Osteoblast (primary cell): ENCODE measurements around the gene FOSL1. TPM values are rescaled to one million over a fixed set of nuclear protein-coding genes. Genes with fewer than 3 reads are reported as not detected.
A peak's percentile ranks its signal among the peaks of the same experiment; 100 is the strongest.
"Not testable (repeated sequence)": the region's sequence is repeated elsewhere in the genome, so short reads cannot be mapped to it uniquely, and the experiment has no call there.

Experiments
- DNase-seq: peaks from one replicate; pipeline ENCODE4 v3.0.0; 2011; ENCODE audit warnings: low spot score, mixed read lengths; ENCODE audit not compliant: insufficient read length; ENCODE audit errors: missing footprints
- H2AFZ ChIP-seq: 2 replicates; pipeline ENCODE4 v1.6.0; 2011; ENCODE audit warnings: mild to moderate bottlenecking, low read length
- H3K27ac ChIP-seq: 2 replicates; pipeline ENCODE4 v1.5.1; 2011; ENCODE audit warnings: mild to moderate bottlenecking, low read depth, low read length, moderate library complexity
- H3K27me3 ChIP-seq: 2 replicates; pipeline ENCODE4 v1.6.0; 2012; ENCODE audit warnings: mild to moderate bottlenecking, control low read depth, inconsistent platforms, low read length, moderate library complexity; ENCODE audit not compliant: insufficient read depth
- H3K36me3 ChIP-seq: 2 replicates; pipeline ENCODE4 v1.5.1; 2011; ENCODE audit warnings: mild to moderate bottlenecking, low read length, control low read depth, moderate library complexity; ENCODE audit not compliant: insufficient read depth
- H3K4me1 ChIP-seq: 2 replicates; pipeline ENCODE4 v1.5.1; 2011; ENCODE audit warnings: mild to moderate bottlenecking, low read length, control low read depth, moderate library complexity; ENCODE audit not compliant: insufficient read depth
- H3K4me2 ChIP-seq: 2 replicates; pipeline ENCODE4 v1.6.0; 2011; ENCODE audit warnings: mild to moderate bottlenecking, low read length; ENCODE audit not compliant: insufficient read depth
- H3K4me3 ChIP-seq: fragments of 200-600 bp; sonication (generic); 3 replicates; pipeline ENCODE4 v1.5.1; 2012; ENCODE audit warnings: mild to moderate bottlenecking, low read length, inconsistent platforms; ENCODE audit not compliant: insufficient read depth
- H3K79me2 ChIP-seq: 2 replicates; pipeline ENCODE4 v1.6.0; 2012; ENCODE audit warnings: mild to moderate bottlenecking, low read length, control low read depth, inconsistent platforms; ENCODE audit not compliant: insufficient read depth
- H3K9me3 ChIP-seq: 2 replicates; pipeline ENCODE4 v1.5.1; 2011; ENCODE audit warnings: low read depth, low read length, control low read depth
- H4K20me1 ChIP-seq: 2 replicates; pipeline ENCODE4 v1.6.0; 2012; ENCODE audit warnings: mild to moderate bottlenecking, low read length, control low read depth; ENCODE audit not compliant: insufficient read depth
- CTCF ChIP-seq: IDR thresholded peaks from 2 replicates; pipeline ENCODE4 v1.5.1; 2011; ENCODE audit warnings: mild to moderate bottlenecking, low read depth, low read length, moderate library complexity; ENCODE audit errors: extremely low read depth
- total RNA-seq: library from RNA; depleted of rRNA; stranded (reverse); fragments of >200 nt; gene quantifications from 2 replicates; pipeline ENCODE4 v1.2.3, GENCODE V29; 2012

FOSL1 gene
- total RNA-seq, 1 donor: 13.0 TPM

DNA sequence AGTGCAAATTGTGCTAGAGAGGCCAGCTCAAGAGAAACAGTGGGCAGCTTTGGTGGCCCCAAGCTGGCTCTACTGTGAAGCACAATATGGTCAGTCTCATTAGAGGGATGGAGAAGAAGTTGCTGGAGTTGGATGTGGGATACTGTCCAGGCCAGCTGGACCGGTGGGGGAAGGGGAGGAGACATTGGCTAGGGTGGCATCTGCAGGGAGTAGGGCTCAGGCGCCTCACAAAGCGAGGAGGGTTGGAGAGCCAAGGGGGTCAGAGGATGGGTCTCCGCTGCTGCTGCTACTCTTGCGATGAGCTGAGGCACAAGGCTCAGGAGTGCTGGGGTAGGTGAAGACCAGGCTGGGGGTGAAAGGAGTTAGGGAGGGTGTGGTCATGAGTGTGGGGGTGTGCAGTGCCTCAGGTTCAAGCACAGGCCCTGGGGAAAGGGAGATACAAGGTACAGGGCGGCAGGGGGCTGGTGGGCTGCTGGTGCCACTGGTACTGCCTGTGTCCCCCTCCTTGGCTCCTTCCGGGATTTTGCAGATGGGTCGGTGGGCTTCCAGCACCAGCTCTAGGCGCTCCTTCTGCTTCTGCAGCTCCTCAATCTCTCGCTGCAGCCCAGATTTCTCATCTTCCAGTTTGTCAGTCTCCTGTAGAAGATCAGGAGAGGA is 7.4 kb downstream of the FOSL1 start:
- H3K36me3 ChIP-seq: peaks cover 53% of the 10 kb centered on the region

DNA sequence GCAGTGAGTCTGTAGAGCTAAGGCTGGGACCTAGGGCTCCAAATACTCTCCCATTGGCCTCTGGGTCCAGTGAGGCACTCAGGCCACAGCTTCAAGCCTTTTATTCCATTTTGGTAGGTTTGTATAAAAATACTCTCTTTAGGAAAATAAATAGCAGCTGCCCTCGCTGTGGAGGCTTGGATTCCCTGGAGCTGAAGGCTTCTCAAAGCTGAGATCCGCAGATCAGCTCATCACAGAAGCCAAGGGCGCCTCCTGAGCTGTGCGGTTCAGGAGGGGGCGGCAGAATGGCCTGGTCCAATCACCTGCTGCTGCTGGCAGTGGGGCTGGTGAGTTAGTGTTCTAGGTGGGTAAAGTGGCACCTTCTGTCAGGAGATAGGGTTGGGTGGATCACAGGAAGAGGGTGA is 8.0 kb downstream of the FOSL1 start:
- Histone ChIP-seq H3K4me1 (peaks cover 79% of the 10 kb centered on the region), H3K4me3 (peak overlapping the region; percentile 95), H4K20me1 (peaks cover 56% of the 10 kb centered on the region), H3K79me2 (peaks cover 66% of the 10 kb centered on the region), H3K36me3 (peaks cover 49% of the 10 kb centered on the region), H3K4me2 (peak overlapping the region; percentile 100), H3K27ac (peak overlapping the region; percentile 98)
- DNase-seq: peak; percentile 77
- not testable (repeated sequence) for H2AFZ ChIP-seq, H3K27me3 ChIP-seq, H3K9me3 ChIP-seq

More for the DNA sequence above, 7.4 kb downstream of the FOSL1 start:
- no peak for TF ChIP-seq CTCF
- H3K4me2 ChIP-seq: peak overlapping the region; percentile 100
- H3K27ac ChIP-seq: peak overlapping the region; percentile 98
- H4K20me1 ChIP-seq: peaks cover 60% of the 10 kb centered on the region
- H3K27me3 ChIP-seq: no peaks in the 10 kb centered on the region
- DNase-seq: no peak
- no peak overlapping the region for H2AFZ ChIP-seq
- H3K79me2 ChIP-seq: peaks cover 66% of the 10 kb centered on the region
- peaks cover 79% of the 10 kb centered on the region for H3K4me1 ChIP-seq
- H3K9me3 ChIP-seq: no peaks in the 10 kb centered on the region
- H3K4me3 ChIP-seq: peak overlapping the region; percentile 95

GRCh38 chr11:65891219-65892136 is 8.7 kb downstream of the FOSL1 start:
- no peaks in the 10 kb centered on the region for H3K27me3 ChIP-seq
- H2AFZ ChIP-seq: no peak overlapping the region
- H4K20me1 ChIP-seq: peaks cover 50% of the 10 kb centered on the region
- peak overlapping the region; percentile 98 for H3K27ac ChIP-seq
- peaks cover 77% of the 10 kb centered on the region for H3K4me1 ChIP-seq
- peak; percentile 86 for DNase-seq
- peaks cover 48% of the 10 kb centered on the region for H3K36me3 ChIP-seq
- H3K4me3 ChIP-seq: peak overlapping the region; percentile 95
- H3K9me3 ChIP-seq: no peaks in the 10 kb centered on the region
- peak overlapping the region; percentile 100 for H3K4me2 ChIP-seq
- H3K79me2 ChIP-seq: peaks cover 66% of the 10 kb centered on the region
- peak; percentile 26 for TF ChIP-seq CTCF

GRCh38 chr11:65890324-65891218 is 9.6 kb downstream of the FOSL1 start, which contains the start of gene CCDC85B:
Gene CCDC85B (plus strand): TSS chr11:65890673. CDS start chr11:65890784, 111 bp downstream.
- no peak for TF ChIP-seq CTCF
- H3K36me3 ChIP-seq: peaks cover 46% of the 10 kb centered on the region
- peak; percentile 99 for DNase-seq
- no peaks in the 10 kb centered on the region for H3K9me3 ChIP-seq
- peak within 1 kb of the TSS; percentile 95 for H3K4me3 ChIP-seq
- peak within 1 kb of the TSS; percentile 98 for H3K27ac ChIP-seq
- no peak within 1 kb of the TSS for H2AFZ ChIP-seq
- H3K4me1 ChIP-seq: peaks cover 68% of the 10 kb centered on the region
- peaks cover 44% of the 10 kb centered on the region for H4K20me1 ChIP-seq
- no peaks in the 10 kb centered on the region for H3K27me3 ChIP-seq
- peak within 1 kb of the TSS; percentile 100 for H3K4me2 ChIP-seq
- H3K79me2 ChIP-seq: peaks cover 65% of the 10 kb centered on the region
